HG03039 (cell line): ENCODE data around the gene MMP19.
A peak's percentile ranks its signal among the peaks of the same experiment; 100 is the strongest.
"Not testable (repeated sequence)": the region's sequence is repeated elsewhere in the genome, so short reads cannot be mapped to it uniquely, and the experiment has no call there.

Source experiments
- ATAC-seq: cut with Tn5 transposase; IDR thresholded peaks from one replicate; pipeline ENCODE4 v1.9.1; 2021; ENCODE audit warnings: mild to moderate bottlenecking, moderate library complexity; ENCODE audit not compliant: unreplicated experiment

The MMP19 gene

GRCh38 chr12:55844961-55845360, 2.2 kb upstream of the MMP19 start:
- no peak for ATAC-seq

- ATAC-seq, result no peak
Measured at GRCh38 chr12:55843431-55843830, 695 bp upstream of the MMP19 start.

- no peak for ATAC-seq
Measured at GRCh38 chr12:55840581-55841351, 2.0 kb downstream of the MMP19 start.

DNA sequence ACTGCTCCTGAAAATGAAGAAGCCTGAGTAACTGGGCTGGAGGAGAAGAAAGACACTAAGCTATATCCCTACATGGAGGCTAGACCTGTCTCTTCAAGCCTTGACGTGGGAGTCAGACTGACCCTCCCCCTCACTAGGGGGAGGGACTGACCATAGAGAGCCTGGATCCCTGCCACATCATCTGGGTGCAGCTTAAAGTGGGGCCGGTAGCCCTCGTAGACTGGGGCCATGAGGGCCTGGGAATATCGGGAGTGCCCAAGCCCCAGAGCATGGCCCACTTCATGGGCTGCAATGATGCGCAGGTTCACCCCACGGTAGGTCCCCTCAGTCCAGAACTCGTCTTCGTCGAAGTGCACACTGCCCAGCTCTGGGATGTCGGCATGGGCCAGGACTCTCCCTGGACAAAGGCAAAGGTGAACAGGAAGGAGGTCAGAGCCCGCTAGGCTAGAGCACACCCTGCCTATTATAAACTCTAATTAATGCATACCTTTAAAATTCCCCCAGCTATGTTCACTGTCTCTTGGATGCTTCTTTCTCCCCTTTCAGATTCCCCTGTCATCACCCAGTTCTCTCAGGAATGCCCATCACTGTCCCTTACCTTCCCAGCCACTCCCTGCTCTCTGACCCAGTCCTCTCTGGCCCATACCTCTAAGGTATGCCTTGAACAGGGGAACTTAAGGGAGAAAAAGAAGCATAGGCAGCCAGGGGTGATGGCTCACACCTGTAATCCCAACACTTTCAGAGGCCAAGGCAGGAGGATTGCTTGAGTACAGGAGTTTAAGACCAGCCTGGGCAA, 3.2 kb downstream of the MMP19 start:
- no peak for ATAC-seq

GRCh38 chr12:55838361-55838760, 4.4 kb downstream of the MMP19 start:
- no peak for ATAC-seq

DNA sequence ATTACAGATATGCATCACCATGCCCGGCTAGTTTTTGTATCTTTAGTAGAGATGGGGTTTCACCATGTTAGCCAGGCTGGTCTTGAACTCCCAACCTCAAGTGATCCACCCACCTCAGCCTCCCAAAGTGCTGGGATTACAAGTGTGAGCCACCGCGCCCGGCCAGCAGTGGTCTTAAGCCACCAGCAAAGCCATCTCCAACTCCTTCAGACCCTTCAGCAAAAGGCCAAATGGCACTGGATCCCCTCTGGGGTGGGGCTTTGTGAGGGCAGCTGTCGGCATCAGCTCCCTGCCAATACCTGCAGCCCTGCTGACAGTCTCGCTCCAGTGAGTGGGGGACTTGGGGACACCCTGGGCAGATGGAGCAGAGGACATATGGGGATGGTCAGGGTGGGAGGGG, 8.3 kb downstream of the MMP19 start:
- ATAC-seq, result not testable (repeated sequence)

- no peak for ATAC-seq
Measured at GRCh38 chr12:55833056-55833455, 9.7 kb downstream of the MMP19 start.

- no peak for ATAC-seq
Measured at GRCh38 chr12:55831447-55831815, 11.3 kb downstream of the MMP19 start.

- ATAC-seq, result no peak
Measured at GRCh38 chr12:55830601-55831446, 11.9 kb downstream of the MMP19 start.

DNA sequence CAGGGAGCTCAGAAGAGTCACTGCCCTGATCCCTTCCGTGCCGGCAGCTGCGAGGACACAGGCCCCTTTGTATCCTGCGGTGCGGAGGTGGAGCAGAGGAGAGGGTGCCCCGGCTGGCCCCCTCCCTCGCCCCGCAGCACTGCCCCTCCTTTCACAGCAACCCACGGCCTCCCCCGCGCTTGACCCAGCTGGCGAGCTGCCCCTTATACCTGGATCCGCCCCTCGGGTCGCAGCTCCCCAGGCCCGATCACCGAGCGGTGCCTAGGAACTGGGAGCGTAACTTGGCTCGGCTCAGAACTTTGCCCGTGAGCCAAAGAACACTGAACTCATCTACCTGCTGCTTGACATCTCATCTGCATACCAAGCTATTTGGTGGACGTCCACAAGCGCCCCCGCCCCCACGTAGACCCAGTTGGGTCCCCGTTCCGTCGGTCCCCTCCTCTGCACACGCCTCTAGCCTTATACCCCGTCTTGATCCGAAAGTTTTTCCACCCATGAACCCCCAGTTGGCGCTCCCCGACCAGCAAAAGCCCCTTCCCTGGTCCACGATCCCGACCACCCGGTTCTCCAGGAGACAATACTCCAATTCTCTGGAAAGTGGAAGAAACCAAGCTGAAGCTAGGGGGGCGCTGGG, 12.7 kb downstream of the MMP19 start:
- ATAC-seq, result peak; percentile 11

GRCh38 chr12:55828357-55828756, 14.4 kb downstream of the MMP19 start:
- ATAC-seq, result no peak

DNA sequence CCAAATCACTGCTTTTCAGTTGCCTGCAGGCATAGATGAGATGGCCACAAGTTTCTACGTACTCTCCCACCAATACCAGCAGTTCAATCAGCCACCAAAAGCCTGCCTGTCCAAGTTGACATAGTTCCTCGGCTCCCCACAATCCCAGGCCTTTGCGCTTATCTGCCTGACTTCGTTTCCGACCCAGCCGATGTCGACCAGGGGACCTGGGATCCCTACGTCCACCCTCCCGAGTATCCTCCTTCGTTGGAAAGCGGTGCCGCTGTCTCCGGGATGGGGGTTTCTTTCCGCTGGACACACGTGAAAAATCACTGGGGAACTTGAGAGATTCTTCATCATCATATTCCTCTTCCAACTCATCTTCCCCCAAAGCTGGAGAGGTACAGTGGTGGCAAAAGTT, 14.9 kb downstream of the MMP19 start:
- no peak for ATAC-seq

DNA sequence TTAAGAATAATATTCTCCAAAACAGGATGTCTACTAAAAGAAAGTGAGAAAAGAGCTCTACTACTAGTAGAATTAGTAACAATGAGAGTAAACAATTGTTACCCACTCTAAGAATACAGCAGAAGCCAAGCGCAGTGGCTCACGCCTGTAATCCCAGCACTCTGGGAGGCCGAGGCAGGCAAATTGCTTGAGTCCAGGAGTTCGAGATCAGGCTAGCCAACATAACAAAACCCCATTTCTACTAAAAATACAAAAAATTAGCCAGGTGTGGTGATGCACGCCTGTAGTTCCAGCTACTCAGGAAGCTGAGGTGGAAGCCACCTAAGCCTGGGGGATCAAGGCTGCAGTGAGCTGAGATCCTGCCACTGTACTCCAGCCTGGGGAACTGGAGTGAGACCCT, 18.0 kb downstream of the MMP19 start:
- no peak for ATAC-seq

DNA sequence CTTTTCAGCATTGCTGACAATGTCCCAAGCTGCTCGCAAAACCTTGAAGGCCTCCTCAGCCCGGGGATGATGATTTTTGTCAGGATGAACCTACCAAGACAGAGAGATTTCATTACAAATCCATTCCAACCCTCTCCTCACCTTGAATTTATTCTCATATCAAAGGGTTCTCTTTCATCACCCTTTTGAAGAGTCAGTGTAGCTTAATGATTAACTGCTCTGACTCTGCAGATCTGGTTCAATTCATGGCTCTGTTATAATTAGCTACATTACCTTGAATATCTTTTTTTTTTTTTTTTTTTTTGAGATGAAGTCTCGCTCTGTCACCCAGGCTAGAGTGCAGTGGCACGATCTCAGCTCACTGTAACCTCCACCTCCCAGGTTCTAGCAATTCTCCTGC, 19.3 kb downstream of the MMP19 start:
- ATAC-seq, result no peak

DNA sequence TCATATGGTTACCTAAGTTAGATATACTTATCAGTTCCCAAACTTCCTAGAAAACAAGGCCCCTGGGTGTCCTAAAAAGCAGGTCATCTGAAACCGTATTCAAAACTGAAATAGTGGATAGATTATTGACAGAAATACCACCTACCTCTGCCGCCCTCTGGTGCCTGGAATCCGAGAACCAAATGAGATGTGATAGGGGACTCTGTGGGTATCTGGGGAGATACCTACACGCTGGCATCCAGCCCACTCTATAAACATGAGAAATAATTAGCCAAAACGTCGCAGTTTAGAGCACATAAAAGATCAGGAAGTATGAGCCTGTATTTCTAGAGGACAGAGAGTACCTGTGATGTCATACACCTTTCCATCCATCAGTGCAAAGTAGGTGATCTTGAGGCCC, 20.5 kb downstream of the MMP19 start:
- no peak for ATAC-seq

DNA sequence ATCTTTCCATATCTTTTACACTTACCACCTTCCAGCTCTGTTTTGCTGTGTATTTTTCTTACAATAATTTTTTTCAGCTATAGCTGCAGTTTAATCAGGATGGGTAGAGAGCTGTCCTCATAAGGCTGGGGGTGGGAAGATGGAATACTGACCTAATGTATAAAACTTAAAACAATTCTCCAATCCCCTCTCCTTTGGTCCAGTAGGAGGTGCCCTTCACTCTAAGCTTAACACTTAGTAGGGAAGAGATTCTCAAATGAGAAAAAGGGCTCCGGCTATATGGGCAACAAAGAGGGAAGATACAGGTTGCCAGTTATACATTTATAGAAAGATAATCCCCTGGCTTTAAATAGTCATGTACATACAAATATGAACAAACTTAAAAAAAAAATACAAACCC, 22.1 kb downstream of the MMP19 start:
- ATAC-seq, result no peak

GRCh38 chr12:55818886-55819285, 23.9 kb downstream of the MMP19 start:
- no peak for ATAC-seq

DNA sequence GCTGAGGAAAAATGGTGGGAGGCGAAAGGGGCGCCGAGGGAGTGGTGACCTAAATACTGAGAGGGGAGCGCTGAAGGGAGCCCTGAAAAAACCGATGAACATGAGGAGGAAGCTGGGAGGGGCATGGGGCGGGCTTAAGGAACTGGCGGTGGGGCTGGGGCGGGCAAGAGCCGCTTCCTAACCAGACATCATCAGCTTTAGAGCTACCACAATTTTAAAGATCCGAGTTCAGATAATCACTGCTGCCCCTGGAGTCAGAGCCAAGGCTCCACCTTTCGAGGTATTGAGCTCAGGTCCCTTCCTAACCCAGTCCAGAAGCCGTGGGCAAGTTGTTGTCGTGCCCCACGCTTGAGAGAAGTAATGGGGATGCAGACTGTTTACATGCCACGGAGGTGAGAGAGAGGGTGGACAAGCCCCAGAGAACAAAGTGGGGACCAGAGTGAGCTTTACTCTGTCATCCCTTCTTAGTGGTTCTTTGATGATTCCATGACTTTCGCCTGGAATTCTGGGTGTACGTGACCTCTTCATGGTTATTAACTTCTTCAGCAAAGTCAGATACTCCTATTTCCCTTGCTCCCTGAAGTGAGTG, 24.5 kb downstream of the MMP19 start:
- ATAC-seq, result peak; percentile 18

- ATAC-seq, result peak; percentile 97
Measured at GRCh38 chr12:55817345-55818139, 25.2 kb downstream of the MMP19 start, which contains the start of the genes ORMDL2 and SARNP. Gene ORMDL2, plus strand, starts transcription at chr12:55818041. Its CDS starts 959 bp downstream, at chr12:55819000. Gene SARNP, minus strand, starts transcription at chr12:55817724. Its CDS starts 23 bp downstream, at chr12:55817701.
